ENCODE measurements around the gene RAD23A.

GRCh38 chr19:12924621-12925310 lies 20.9 kb upstream of the RAD23A start:
- no peak for TF ChIP-seq POLR2A (IDR thresholded peaks at IDR 0.05; ENCODE audit: low read depth, low read length)
- TF ChIP-seq TCF12 (IDR thresholded peaks at IDR 0.05; ENCODE audit: low read depth, low read length) = no peak
- TF ChIP-seq, protein P1, sequence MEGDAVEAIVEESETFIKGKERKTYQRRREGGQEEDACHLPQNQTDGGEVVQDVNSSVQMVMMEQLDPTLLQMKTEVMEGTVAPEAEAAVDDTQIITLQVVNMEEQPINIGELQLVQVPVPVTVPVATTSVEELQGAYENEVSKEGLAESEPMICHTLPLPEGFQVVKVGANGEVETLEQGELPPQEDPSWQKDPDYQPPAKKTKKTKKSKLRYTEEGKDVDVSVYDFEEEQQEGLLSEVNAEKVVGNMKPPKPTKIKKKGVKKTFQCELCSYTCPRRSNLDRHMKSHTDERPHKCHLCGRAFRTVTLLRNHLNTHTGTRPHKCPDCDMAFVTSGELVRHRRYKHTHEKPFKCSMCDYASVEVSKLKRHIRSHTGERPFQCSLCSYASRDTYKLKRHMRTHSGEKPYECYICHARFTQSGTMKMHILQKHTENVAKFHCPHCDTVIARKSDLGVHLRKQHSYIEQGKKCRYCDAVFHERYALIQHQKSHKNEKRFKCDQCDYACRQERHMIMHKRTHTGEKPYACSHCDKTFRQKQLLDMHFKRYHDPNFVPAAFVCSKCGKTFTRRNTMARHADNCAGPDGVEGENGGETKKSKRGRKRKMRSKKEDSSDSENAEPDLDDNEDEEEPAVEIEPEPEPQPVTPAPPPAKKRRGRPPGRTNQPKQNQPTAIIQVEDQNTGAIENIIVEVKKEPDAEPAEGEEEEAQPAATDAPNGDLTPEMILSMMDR (IDR thresholded peaks at IDR 0.05 in 2 of 3, conservative IDR thresholded peaks at IDR 0.05 in 1 of 3; ENCODE audit: control insufficient read depth in 2 of 3, extremely low read depth in 1 of 3, insufficient read depth in 1 of 3, low read depth in 3 of 3, low read length in 3 of 3) = no peak
- TF ChIP-seq SPI1 (IDR thresholded peaks at IDR 0.05; ENCODE audit: borderline replicate concordance, insufficient read depth, low read depth, low read length) = no peak
- TF ChIP-seq JUND (IDR thresholded peaks at IDR 0.05; ENCODE audit: low read depth, low read length) = no peak
- TF ChIP-seq FOXM1 (IDR thresholded peaks at IDR 0.05; ENCODE audit: low read depth, low read length) = no peak
- no peak for TF ChIP-seq MYC (IDR thresholded peaks at IDR 0.05; ENCODE audit: insufficient read depth, insufficient read length, insufficient replicate concordance, low read length, severe bottlenecking)
- TF ChIP-seq EGR1 (IDR thresholded peaks at IDR 0.05; ENCODE audit: borderline replicate concordance in 1 of 2, low read depth in 2 of 2, low read length in 2 of 2) = no peak
- no peak for TF ChIP-seq BHLHE40 (IDR thresholded peaks at IDR 0.05; ENCODE audit: borderline replicate concordance in 1 of 2, low read depth in 2 of 2, low read length in 1 of 2)

All from GM12878 (cell line).